Endothelial cell (in vitro differentiated cells): Measurements from ENCODE around the gene AIF1. TPM values are rescaled to one million over a fixed set of nuclear protein-coding genes. Genes with fewer than 3 reads are reported as not detected.

Experiments
- DNase-seq: peaks from one replicate; pipeline ENCODE4 v3.0.0; 2021; ENCODE audit warnings: low spot score
- H3K27ac Mint-ChIP-seq: one replicate; pipeline ENCODE4 v1.8.0; 2021; ENCODE audit warnings: mixed read lengths, inconsistent platforms; ENCODE audit not compliant: unreplicated experiment
- H3K27me3 Mint-ChIP-seq: one replicate; pipeline ENCODE4 v1.8.0; 2021; ENCODE audit warnings: mild to moderate bottlenecking, moderate library complexity, mixed read lengths, inconsistent platforms; ENCODE audit not compliant: unreplicated experiment
- H3K36me3 Mint-ChIP-seq: one replicate; pipeline ENCODE4 v1.8.0; 2021; ENCODE audit warnings: mild to moderate bottlenecking, low read depth, mixed read lengths, inconsistent platforms; ENCODE audit not compliant: unreplicated experiment
- H3K4me1 Mint-ChIP-seq: one replicate; pipeline ENCODE4 v1.8.0; 2021; ENCODE audit warnings: mild to moderate bottlenecking, mixed read lengths, inconsistent platforms; ENCODE audit not compliant: unreplicated experiment
- H3K4me3 Mint-ChIP-seq: one replicate; pipeline ENCODE4 v1.8.0; 2021; ENCODE audit warnings: mild to moderate bottlenecking, mixed read lengths, inconsistent platforms; ENCODE audit not compliant: unreplicated experiment
- H3K9me3 Mint-ChIP-seq: one replicate; pipeline ENCODE4 v1.8.0; 2021; ENCODE audit warnings: mixed read lengths, inconsistent platforms; ENCODE audit not compliant: unreplicated experiment
- long read RNA-seq: library from polyadenylated mRNA; unstranded; transcript quantifications from one replicate; pipeline ENCODE4 v2.0.0, GENCODE V29; 2020; ENCODE audit not compliant: unreplicated experiment
- total RNA-seq: library from RNA; stranded (reverse); fragmentation: NEBNext Ultra II Directional; extraction: Animal tissue kit (Norgen Biotek cat#: 25700); gene quantifications from one replicate; pipeline ENCODE4 v1.2.1, GENCODE V29; 2021; ENCODE audit not compliant: unreplicated experiment
- TF ChIP-seq, protein P1 (sequence below): fragments of 200-600 bp; sonication (generic); IDR thresholded peaks from one replicate; pipeline ENCODE4 v1.5.0; 2021; ENCODE audit warnings: antibody characterized with exemption; ENCODE audit not compliant: unreplicated experiment

The AIF1 gene
- total RNA-seq = 22.8 TPM
- long read RNA-seq, partial matches to known transcripts = 6 of 9 reads
- long read RNA-seq, other reads (novel, unspliced or antisense) = 2 of 9 reads

GRCh38 chr6:31614684-31615578 is at the start of gene AIF1:
Gene AIF1 (plus strand): TSS chr6:31615234. CDS start chr6:31615330, 96 bp downstream.
- DNase-seq = no peak
- H3K4me3 Mint-ChIP-seq = peak within 1 kb of the TSS; percentile 62
- no peaks in the 10 kb centered on the region for H3K36me3 Mint-ChIP-seq
- peak within 1 kb of the TSS; percentile 81 for H3K27ac Mint-ChIP-seq
- TF ChIP-seq, protein P1, sequence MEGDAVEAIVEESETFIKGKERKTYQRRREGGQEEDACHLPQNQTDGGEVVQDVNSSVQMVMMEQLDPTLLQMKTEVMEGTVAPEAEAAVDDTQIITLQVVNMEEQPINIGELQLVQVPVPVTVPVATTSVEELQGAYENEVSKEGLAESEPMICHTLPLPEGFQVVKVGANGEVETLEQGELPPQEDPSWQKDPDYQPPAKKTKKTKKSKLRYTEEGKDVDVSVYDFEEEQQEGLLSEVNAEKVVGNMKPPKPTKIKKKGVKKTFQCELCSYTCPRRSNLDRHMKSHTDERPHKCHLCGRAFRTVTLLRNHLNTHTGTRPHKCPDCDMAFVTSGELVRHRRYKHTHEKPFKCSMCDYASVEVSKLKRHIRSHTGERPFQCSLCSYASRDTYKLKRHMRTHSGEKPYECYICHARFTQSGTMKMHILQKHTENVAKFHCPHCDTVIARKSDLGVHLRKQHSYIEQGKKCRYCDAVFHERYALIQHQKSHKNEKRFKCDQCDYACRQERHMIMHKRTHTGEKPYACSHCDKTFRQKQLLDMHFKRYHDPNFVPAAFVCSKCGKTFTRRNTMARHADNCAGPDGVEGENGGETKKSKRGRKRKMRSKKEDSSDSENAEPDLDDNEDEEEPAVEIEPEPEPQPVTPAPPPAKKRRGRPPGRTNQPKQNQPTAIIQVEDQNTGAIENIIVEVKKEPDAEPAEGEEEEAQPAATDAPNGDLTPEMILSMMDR = no peak
- peaks cover 26% of the 10 kb centered on the region for H3K4me1 Mint-ChIP-seq
- no peaks in the 10 kb centered on the region for H3K9me3 Mint-ChIP-seq
- peaks cover 8% of the 10 kb centered on the region for H3K27me3 Mint-ChIP-seq

GRCh38 chr6:31567531-31568370 is 47.3 kb upstream of the AIF1 start:
- TF ChIP-seq, protein P1 = no peak
- DNase-seq = no peak
- Mint-ChIP-seq H3K27ac (no peak overlapping the region), H3K27me3 (peaks cover 11% of the 10 kb centered on the region), H3K9me3 (no peaks in the 10 kb centered on the region), H3K4me1 (peaks cover 3% of the 10 kb centered on the region), H3K4me3 (no peak overlapping the region), H3K36me3 (no peaks in the 10 kb centered on the region)

DNA sequence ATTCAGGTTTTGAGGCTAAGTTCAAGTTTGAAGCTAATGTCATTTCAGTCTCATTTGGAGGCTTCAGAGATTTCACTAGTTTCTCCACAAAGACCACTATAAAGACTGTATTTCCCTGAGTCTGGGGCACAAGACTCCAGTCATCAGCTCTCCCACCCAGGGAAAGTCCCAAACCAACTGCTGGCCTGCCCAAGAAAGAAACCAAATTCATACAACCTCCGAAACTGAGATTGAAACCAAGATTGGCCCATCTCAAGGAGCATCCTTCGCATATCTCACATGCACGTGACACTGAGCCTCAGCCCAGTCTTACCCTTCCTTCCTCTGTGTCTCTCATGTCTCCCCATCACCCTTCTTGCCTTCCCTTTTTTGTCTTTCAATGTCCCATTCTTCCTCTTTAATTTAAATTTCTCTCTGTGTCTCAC is 46.5 kb upstream of the AIF1 start:
- Mint-ChIP-seq H3K4me1 (peaks cover 3% of the 10 kb centered on the region), H3K27ac (no peak overlapping the region), H3K27me3 (peaks cover 11% of the 10 kb centered on the region), H3K9me3 (no peaks in the 10 kb centered on the region), H3K36me3 (no peaks in the 10 kb centered on the region), H3K4me3 (no peak overlapping the region)
- no peak for DNase-seq
- TF ChIP-seq, protein P1 = no peak

GRCh38 chr6:31569861-31570536 is 45.0 kb upstream of the AIF1 start:
- DNase-seq = no peak
- Mint-ChIP-seq H3K36me3 (no peaks in the 10 kb centered on the region), H3K27me3 (peaks cover 5% of the 10 kb centered on the region), H3K9me3 (no peaks in the 10 kb centered on the region), H3K4me1 (peaks cover 14% of the 10 kb centered on the region), H3K27ac (no peak overlapping the region), H3K4me3 (no peak overlapping the region)
- TF ChIP-seq, protein P1 = no peak
